Panc1 (cell line): ENCODE measurements around the gene LSG1.

Experiments
- POLR2AphosphoS5 ChIP-seq: IDR thresholded peaks from 2 replicates; pipeline ENCODE4 v1.6.1; 2012; ENCODE audit warnings: mild to moderate bottlenecking, low read depth, low read length, moderate library complexity
- SIN3A ChIP-seq: IDR thresholded peaks from 2 replicates; pipeline ENCODE4 v1.6.1; 2012; ENCODE audit warnings: low read depth, mild to moderate bottlenecking, low read length, moderate library complexity, borderline replicate concordance; ENCODE audit not compliant: insufficient read depth
- TF ChIP-seq, protein P1 (sequence below): fragments of 450-650 bp; IDR thresholded peaks from 2 replicates; pipeline ENCODE4 v1.5.1; 2017; ENCODE audit warnings: mild to moderate bottlenecking

DNA sequence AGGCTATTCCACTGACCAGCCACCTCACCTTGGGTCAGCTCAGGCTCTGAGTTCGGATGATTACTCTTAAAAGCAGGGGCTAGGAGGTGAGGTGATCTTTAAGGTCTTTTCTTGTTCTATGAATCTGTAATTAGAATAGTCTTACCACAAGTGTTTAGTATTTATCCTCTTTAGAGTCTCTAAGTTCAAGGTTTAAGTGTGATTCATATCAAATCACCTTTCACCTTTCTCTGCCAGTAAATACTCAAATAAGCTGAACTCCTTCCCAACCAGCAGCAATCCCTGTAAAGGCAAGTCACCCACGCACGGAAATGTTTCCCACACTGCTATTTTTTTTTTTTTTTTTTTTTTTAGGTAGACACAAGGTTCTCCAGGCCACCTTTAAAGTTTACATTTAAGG is 24.2 kb downstream of the LSG1 start:
- TF ChIP-seq, protein P1, sequence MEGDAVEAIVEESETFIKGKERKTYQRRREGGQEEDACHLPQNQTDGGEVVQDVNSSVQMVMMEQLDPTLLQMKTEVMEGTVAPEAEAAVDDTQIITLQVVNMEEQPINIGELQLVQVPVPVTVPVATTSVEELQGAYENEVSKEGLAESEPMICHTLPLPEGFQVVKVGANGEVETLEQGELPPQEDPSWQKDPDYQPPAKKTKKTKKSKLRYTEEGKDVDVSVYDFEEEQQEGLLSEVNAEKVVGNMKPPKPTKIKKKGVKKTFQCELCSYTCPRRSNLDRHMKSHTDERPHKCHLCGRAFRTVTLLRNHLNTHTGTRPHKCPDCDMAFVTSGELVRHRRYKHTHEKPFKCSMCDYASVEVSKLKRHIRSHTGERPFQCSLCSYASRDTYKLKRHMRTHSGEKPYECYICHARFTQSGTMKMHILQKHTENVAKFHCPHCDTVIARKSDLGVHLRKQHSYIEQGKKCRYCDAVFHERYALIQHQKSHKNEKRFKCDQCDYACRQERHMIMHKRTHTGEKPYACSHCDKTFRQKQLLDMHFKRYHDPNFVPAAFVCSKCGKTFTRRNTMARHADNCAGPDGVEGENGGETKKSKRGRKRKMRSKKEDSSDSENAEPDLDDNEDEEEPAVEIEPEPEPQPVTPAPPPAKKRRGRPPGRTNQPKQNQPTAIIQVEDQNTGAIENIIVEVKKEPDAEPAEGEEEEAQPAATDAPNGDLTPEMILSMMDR = no peak
- TF ChIP-seq POLR2AphosphoS5 = no peak
- TF ChIP-seq SIN3A = no peak
